ENCODE measurements around the gene PXDN.

GRCh38 chr2:1738163-1738562 is 6.2 kb downstream of the PXDN start:
- TF ChIP-seq CTCF (IDR thresholded peaks at IDR 0.05): no peak
- no peak for TF ChIP-seq POLR2AphosphoS5 (IDR thresholded peaks at IDR 0.05)

All from suprapubic skin (tissue), 3 donors.